A549 (cell line): ENCODE results near the gene MTA3.

Experiments used
- CBX2 ChIP-seq: fragments of 200-600 bp; sonication (generic); IDR thresholded peaks from 2 replicates; pipeline ENCODE4 v1.6.1; 2016; ENCODE audit warnings: low read depth, mild to moderate bottlenecking, borderline replicate concordance
- CEBPB ChIP-seq, 2 experiments: fragments of >200 bp in 1 of 2; sonication (Bioruptor Twin) in 1 of 2; formaldehyde crosslinking in 1 of 2; IDR thresholded peaks; 2 replicates each; pipeline ENCODE4 v1.6.1; 2012 to 2016
- CHD2 ChIP-seq: fragments of 150-350 bp; IDR thresholded peaks from 2 replicates; pipeline ENCODE4 v1.6.1; 2014; ENCODE audit warnings: low read length; ENCODE audit not compliant: partially characterized antibody
- EP300 ChIP-seq, 2 experiments: fragments of >200 bp; sonication (Bioruptor Twin); formaldehyde crosslinking; IDR thresholded peaks; 2 replicates in 1 of 2; 3 replicates in 1 of 2; pipeline ENCODE4 v1.6.1; 2016 to 2017
- HDAC2 ChIP-seq: fragments of 200-600 bp; sonication (generic); IDR thresholded peaks from 2 replicates; pipeline ENCODE4 v1.6.1; 2016
- POLR2A ChIP-seq: IDR thresholded peaks from 2 replicates; pipeline ENCODE4 v1.6.1; 2012; ENCODE audit warnings: mild to moderate bottlenecking, low read length
- POLR2AphosphoS2 ChIP-seq: conservative IDR thresholded peaks from 2 replicates; pipeline ENCODE4 v1.6.1; 2012; ENCODE audit warnings: low read length, improper control_type of control experiment, inconsistent platforms
- RAD21 ChIP-seq, 2 experiments: fragments of >200 bp in 1 of 2; sonication (Bioruptor Twin) in 1 of 2; formaldehyde crosslinking in 1 of 2; IDR thresholded peaks in 1 of 2; conservative IDR thresholded peaks in 1 of 2; 2 replicates in 1 of 2; 3 replicates in 1 of 2; pipeline ENCODE4 v1.6.1; 2012 to 2018; ENCODE audit warnings: inconsistent platforms in 1 of 2
- RARB ChIP-seq: fragments of 250-450 bp; sonication (Bioruptor Pico); IDR thresholded peaks from 2 replicates; pipeline ENCODE4 v1.8.0; 2021; ENCODE audit warnings: mild to moderate bottlenecking, moderate library complexity
- SMC3 ChIP-seq: fragments of >200 bp; sonication (Bioruptor Twin); formaldehyde crosslinking; IDR thresholded peaks from 3 replicates; pipeline ENCODE4 v1.6.1; 2018; ENCODE audit warnings: inconsistent platforms
- TF ChIP-seq, protein P1 (sequence below): fragments of >200 bp; sonication (Bioruptor Twin); formaldehyde crosslinking; IDR thresholded peaks from 3 replicates; pipeline ENCODE4 v1.5.1; 2016
- TF ChIP-seq, protein P2 (sequence below): fragments of 450-650 bp; IDR thresholded peaks from 2 replicates; pipeline ENCODE4 v1.6.1; 2014; ENCODE audit warnings: antibody characterized with exemption
- TF ChIP-seq, protein P3 (sequence below): fragments of >200 bp; sonication (Bioruptor Twin); formaldehyde crosslinking; IDR thresholded peaks from 3 replicates; pipeline ENCODE4 v1.6.1; 2016
- TF ChIP-seq, protein P4 (sequence below): fragments of 150-350 bp; IDR thresholded peaks from 2 replicates; pipeline ENCODE4 v1.6.1; 2014; ENCODE audit warnings: low read depth, mild to moderate bottlenecking, low read length

DNA sequence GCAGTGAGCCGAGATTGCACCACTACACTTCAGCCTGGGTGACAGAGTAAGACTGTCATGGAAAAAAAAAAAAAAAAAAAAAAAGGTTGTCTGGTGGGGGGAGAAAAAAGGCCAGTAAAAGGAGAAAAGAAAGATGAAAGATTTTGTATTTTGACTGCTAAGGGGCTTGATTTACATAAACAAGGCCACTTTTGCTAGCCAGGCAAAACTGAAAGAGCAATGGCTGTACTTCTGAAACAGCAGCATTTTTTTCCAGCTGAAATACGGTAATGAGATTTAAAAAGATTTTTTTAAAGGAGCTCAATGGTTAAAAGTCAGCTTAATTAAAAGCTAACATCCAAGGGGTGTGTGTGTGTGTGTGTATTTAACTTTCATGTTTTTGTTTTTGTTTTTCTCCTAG, 206.8 kb downstream of the MTA3 start:
- TF ChIP-seq EP300 (IDR thresholded peaks at IDR 0.05) (no peak), RAD21 (conservative IDR thresholded peaks at IDR 0.05 in 1 of 2, IDR thresholded peaks at IDR 0.05 in 1 of 2) (no peak), POLR2A (no peak), CHD2 (no peak), CEBPB (IDR thresholded peaks at IDR 0.05) (no peak), HDAC2 (no peak), POLR2AphosphoS2 (no peak), SMC3 (no peak), RARB (no peak), CBX2 (no peak)
- TF ChIP-seq, protein P1, sequence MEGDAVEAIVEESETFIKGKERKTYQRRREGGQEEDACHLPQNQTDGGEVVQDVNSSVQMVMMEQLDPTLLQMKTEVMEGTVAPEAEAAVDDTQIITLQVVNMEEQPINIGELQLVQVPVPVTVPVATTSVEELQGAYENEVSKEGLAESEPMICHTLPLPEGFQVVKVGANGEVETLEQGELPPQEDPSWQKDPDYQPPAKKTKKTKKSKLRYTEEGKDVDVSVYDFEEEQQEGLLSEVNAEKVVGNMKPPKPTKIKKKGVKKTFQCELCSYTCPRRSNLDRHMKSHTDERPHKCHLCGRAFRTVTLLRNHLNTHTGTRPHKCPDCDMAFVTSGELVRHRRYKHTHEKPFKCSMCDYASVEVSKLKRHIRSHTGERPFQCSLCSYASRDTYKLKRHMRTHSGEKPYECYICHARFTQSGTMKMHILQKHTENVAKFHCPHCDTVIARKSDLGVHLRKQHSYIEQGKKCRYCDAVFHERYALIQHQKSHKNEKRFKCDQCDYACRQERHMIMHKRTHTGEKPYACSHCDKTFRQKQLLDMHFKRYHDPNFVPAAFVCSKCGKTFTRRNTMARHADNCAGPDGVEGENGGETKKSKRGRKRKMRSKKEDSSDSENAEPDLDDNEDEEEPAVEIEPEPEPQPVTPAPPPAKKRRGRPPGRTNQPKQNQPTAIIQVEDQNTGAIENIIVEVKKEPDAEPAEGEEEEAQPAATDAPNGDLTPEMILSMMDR = no peak
- TF ChIP-seq, protein P2, sequence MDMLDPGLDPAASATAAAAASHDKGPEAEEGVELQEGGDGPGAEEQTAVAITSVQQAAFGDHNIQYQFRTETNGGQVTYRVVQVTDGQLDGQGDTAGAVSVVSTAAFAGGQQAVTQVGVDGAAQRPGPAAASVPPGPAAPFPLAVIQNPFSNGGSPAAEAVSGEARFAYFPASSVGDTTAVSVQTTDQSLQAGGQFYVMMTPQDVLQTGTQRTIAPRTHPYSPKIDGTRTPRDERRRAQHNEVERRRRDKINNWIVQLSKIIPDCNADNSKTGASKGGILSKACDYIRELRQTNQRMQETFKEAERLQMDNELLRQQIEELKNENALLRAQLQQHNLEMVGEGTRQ = no peak
- TF ChIP-seq, protein P3, sequence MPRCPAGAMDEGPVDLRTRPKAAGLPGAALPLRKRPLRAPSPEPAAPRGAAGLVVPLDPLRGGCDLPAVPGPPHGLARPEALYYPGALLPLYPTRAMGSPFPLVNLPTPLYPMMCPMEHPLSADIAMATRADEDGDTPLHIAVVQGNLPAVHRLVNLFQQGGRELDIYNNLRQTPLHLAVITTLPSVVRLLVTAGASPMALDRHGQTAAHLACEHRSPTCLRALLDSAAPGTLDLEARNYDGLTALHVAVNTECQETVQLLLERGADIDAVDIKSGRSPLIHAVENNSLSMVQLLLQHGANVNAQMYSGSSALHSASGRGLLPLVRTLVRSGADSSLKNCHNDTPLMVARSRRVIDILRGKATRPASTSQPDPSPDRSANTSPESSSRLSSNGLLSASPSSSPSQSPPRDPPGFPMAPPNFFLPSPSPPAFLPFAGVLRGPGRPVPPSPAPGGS = no peak
- TF ChIP-seq, protein P4, sequence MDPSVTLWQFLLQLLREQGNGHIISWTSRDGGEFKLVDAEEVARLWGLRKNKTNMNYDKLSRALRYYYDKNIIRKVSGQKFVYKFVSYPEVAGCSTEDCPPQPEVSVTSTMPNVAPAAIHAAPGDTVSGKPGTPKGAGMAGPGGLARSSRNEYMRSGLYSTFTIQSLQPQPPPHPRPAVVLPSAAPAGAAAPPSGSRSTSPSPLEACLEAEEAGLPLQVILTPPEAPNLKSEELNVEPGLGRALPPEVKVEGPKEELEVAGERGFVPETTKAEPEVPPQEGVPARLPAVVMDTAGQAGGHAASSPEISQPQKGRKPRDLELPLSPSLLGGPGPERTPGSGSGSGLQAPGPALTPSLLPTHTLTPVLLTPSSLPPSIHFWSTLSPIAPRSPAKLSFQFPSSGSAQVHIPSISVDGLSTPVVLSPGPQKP = no peak
